Measurements from ENCODE around the gene SH3D19.
"Not testable (repeated sequence)": the region's sequence is repeated elsewhere in the genome, so short reads cannot be mapped to it uniquely, and the experiment has no call there.

SH3D19 gene

DNA sequence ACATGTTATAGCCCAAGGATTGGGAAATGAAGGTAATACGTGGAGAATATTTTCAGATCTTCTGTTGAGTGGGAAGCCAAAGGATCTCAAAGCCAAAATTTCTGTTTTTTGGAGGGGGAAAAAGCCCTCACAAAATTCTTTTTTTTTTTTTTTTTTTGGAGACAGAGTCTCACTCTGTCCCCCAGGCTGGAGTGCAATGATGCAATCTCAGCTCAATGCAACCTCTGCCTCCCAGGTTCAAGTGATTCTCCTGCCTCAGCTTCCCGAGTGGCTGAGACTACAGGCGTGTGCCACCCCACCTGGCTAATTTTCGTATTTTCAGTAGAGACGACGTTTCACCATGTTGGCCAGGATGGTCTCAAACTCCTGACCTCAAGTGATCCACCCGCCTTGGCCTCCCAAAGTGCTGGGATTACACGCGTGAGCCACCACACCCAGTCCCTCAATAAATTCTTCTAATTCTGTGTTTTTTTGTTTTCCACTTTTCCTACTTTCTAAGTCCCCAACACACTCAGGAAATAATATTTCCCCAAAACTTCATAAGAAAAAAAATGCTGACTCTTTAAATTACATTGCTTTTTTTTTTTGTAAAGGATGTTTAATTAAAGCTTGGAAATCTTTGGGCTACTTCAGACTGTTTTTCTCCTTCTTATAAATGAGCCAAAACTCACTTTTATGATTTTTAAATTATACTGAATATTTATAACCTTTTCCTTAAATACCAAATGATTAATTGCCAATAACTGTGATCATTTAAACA, 174.4 kb downstream of the SH3D19 start:
- DNase-seq (ENCODE audit: low spot score): no peak

DNA sequence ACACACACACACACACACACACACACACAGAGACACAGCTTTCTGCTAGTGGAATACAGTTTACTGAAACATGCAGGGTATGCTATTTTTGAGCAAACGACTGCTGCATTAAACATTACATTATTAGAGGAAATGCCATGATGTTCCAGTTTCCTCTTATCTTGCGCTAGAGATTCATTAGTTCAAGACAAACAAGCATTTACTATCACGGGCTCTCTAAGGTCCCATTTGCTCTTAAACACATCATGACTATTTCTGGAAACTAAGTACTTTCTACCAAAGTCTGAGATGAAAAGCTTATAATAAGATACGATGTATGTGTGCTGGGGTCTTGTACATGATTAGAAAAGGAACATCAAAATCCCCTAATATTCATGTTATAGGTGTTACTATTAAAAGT, 177.1 kb downstream of the SH3D19 start:
- no peak for DNase-seq (ENCODE audit: low spot score)

DNA sequence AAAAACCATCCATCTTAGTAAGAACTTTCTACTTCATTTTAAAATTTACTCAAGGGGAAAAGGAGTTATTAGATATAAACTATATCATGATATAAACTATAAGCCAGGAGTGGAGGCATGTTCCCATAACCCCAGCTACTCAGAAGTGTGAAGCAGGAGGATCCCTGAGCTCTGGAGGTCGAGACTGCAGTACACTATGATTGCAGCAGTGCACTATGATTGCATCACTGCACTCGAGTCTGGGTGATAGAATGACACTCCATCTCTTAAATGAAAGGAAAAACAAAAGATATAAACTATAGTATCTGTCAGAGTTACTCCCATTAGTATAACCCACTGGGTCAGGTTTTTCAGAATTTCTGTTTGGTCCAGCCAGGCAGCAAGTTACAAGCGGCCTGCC, 178.4 kb downstream of the SH3D19 start:
- no peak for DNase-seq (ENCODE audit: low spot score)

DNA sequence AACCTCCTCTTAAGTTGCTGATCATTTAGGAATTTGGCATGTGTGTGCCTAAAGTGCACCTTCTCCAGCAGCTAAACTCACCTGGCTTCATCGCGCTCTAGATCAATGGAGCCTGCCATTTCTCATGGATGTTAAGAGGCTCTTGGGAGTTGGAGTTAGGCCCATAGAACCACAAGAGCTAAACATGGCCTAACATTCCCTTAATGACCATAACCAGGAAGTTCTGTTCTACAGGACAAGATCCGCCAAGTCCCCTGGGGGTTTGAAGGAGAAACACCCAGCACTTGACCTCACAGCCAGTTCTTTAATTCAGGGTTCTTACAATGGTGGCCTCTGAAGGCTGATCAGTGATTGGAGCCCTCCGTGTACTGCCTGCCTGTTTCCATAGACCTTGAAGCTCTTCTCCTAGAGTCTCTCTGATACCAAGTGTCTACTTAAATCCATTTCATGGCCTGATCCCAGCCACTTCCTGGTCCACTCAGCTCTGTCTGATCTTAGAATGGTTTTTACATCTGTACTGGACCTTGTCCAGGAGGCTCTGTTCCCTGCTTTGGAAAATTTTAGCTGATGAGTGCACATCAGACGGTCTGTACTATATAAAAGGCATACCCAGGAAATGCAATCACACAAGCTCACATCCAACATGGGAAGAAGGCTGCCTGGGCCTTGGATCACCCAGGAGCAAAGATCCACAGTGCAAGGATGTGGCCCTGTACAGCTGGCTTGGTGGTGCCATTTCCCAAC, 180.9 kb downstream of the SH3D19 start:
- no peak for DNase-seq (ENCODE audit: low spot score)

DNA sequence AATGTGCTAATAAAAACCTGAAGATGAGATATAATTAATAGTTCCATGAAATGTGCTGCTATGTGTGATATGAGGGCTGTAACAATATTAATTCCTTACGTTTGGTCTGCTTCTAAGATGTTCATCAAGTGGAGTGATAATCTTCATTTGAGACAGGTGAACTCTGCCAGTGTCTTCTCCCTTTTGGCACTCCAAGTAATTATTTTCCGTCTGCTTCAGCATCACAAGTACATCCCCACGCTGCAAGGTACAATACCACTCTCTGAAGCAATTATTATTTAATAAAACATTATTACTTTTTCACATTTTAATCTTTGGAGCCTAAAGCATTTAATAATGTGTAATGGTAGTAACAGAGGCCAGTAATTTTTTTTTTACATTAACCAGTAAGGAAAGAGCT, 181.6 kb downstream of the SH3D19 start:
- no peak for DNase-seq (ENCODE audit: low spot score)

DNA sequence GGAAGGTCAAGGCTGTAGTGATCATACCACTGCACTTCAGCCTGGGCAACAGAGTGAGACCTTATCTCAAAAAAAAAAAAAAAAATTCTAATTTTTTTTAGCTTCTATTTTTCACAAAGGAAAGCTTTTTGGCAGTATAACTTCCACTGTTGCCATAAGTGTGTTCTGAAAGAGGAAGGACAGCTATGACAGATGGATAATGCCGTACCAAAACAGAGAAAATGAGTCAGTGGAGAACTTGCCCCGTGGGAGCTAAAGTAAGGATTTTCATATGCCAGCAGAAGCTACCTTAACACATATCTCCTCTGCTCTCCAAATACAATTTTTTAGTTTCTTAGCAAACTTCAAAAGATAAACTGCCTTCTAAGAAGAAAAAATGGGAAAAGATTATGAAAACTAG, 182.2 kb downstream of the SH3D19 start:
- DNase-seq (ENCODE audit: low spot score): no peak

DNA sequence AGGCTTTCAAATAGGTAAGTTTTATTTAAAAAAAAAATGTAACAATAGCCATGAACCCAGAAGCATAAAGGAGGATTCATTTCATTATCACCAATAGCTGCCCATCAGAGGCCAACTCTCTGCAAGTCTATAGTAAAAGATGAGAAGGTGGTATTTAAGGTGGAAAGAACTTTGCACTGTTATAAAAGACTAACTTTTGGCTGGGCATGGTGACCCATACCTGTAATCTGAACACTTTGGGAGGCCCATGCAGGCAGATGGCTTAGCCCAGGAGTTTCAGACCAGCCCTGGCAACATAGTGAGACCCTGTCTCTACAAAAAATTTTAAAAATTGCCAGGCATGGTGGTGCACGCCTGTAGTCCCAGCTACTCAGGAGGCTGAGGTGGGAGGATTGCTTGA, 182.6 kb downstream of the SH3D19 start:
- DNase-seq (ENCODE audit: low spot score): no peak

DNA sequence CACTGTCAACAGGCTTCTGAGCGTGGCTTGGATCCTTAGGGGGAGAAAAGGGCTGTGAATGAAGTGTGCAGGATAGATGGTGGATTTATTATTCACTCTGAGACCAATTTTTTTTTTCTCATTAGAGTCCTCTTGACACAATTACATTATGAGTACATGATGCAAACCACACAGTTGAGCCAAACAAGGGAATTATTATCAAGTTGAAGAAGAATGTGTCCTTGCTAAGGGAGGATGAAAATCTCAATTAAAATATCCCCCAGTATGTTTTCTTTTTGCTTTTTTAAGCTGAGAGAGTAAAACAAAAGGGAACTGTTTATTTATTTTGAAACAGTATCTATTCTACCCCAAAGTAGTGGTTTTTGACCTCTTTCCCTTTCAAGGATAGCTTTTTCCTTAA, 185.6 kb downstream of the SH3D19 start:
- no peak for DNase-seq (ENCODE audit: low spot score)

DNA sequence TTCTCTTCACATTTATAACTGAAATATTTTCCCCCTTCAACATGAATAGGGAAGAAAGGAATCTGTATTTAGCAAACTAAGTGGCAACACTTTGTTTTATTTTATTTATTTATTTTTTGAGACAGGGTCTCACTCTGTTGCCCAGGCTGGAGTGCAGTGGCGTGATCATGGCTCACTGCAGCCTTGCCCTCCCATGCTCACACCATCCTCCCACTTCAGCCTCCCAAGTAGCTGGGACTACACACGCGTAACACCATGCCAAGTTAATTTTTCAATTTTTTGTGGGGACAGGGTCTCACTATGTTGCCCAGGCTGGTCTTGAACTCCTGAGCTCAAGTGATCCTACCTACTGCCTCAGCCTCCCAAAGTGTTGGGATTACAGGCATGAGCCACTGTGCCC, 189.4 kb downstream of the SH3D19 start:
- DNase-seq (ENCODE audit: low spot score): not testable (repeated sequence)

DNA sequence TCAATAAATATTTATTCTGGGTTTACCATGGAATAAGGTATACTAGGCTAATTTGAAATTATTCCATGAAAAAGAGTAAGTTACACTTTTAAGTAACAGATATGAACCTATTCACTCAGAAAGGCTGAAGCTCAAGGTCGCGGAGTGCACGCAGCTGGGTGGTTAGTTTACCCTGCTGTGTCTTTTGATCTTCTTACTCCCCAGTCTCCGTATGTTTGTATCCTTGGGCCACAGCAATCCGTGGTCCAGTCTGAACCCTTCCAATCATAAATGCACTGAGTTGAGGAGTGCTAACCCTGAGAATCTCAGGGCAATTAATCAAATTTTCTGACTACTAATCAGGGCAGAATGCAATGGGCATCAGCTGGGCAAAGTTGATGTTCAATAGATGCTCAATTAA, 192.1 kb downstream of the SH3D19 start:
- DNase-seq (ENCODE audit: low spot score): no peak

DNA sequence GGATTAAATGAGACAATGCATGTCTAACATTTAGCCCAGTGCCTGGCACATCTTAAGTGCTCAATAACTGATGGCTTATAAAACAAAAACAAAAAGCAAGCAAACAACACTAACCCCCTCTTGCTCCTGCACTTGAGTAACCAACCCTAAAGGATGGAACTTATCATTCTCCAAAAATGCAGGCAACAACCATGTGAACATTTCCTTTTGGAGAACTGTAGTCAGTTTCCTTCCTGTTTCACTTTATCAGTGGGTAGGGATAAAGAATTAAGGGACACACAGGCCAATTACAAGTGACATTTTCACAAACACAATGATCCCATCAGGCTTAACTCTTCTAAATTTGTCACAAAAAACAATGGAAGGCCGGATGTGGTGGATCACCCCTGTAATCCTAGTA, 195.6 kb downstream of the SH3D19 start:
- no peak for DNase-seq (ENCODE audit: low spot score)

DNA sequence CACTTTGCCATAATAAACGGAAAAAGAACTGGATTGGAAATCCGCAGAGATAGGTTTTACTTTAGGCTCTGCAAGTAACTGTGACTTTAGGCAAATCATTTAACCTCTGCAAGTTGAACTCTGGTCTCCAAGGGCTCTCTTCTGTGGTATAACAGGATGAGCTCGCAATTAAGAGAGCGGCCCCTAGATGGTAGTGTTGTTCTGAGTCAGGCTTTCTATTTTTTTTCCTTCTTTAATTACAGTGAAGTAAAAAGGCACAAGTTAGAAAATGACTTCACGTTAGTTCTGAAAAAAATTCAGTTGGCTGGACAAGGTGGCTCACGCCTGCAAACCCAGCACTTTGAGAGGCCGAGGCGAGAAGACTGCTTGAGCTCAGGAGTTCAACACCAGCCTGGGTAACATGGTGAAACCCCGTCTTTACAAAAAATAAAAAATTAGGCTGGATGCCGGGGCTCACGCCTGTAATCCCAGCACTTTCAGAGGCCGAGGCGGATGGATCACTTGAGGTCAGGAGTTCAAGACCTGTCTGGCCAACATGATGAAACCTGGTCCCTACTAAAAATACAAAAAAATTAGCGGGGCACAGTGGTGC, 207.9 kb downstream of the SH3D19 start:
- DNase-seq (ENCODE audit: low spot score): peak; percentile 74

DNA sequence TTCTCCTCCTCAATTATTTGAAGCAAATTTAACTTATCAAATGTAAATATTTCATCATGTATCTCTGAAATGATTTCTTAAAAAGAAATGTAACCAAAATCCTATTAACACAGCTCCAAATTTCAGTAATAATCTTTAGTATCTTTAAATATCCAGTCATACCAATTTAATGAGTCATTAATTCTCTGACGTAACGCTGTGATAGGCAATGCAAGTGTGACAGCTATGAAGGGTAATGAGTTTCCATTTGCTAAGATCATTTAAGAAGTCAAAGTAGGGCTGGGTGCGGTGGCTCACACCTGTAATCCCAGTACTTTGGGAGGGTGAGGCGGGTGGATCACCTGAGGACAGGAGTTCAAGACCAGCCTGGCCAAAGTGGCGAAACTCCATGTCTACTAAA, 210.4 kb downstream of the SH3D19 start:
- DNase-seq (ENCODE audit: low spot score): no peak

DNA sequence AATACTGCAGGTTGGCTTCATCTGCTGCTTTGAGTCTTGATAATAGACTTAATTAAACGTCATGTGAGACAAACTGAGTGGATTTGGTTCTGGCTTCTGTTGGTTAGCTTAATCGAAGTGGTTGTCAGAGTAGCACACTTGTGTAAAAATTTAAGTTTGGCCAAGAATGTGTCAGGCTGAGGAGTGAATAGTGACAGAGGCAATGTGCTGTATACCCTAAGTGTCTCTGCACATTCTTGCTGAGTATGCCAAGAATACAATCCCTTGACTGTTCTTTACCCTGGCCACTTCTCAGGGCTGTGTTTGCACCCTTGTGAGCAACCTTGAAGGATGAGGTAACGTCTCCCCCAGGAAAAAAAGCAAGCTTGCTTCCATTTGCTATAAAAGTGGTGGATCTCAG, 211.1 kb downstream of the SH3D19 start:
- no peak for DNase-seq (ENCODE audit: low spot score)

DNA sequence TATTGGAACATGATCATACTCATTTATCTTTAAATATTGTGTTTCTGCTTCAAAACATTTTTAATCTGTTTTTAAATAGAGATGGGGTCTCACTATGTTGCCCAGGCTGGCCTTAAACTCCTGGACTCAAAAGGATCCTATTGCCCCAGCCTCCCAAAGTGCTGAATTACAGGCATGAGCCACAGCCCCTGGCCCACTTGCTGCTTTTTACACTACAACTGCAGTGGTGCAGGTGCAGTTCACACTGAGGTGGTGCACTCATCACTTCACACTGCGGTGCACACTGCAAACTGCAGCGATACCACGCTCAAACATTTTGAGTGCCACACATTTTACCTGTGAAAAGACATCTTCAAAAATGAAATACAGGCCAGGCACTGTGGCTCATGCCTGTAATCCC, 215.2 kb downstream of the SH3D19 start:
- no peak for DNase-seq (ENCODE audit: low spot score)

DNA sequence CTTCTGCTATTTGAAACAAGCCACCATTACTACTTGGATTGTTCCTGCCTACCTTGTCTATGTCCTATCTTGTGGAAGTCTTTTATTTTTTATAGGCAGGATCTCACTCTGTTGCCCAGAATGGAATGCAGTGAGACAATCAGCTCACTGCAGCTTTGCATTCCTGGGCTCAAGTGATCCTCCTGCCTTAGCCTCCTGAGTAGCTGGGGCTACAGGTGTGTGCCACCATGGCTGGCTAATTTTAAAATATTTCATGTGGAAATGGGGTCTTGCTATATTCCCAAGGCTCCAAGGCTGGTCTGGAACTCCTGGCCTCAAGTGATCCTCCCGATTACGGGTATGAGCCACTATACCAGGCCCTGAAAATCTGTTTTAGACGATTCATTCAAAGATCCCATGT, 218.3 kb downstream of the SH3D19 start:
- DNase-seq (ENCODE audit: low spot score): no peak

DNA sequence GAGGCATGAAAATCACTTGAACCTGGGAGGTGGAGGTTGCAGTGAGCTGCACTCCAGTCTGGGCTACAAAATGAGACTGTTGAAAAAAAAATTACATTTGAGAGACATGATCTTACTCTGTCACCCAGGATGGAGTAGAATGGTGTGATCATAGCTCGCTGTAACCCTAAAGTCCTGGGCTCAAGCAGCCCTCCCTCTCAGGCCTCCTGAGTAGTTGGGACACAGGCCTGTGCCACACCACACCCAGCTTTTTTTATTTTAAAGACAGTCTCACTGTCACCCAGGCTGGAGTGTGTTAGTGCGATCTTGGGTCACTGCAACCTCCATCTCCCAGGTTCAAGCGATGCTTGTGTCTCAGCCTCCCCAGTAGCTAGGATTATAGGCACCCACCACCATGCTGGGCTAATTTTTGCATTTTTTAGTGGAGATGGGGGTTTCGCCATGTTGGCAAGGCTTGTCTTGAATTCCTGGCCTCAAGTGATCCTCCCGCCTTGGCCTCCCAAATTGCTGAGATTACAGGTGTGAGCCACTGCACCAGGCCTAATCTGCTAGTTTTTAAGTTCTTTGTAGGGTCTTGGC, 219.9 kb downstream of the SH3D19 start:
- no peak for DNase-seq (ENCODE audit: low spot score)

DNA sequence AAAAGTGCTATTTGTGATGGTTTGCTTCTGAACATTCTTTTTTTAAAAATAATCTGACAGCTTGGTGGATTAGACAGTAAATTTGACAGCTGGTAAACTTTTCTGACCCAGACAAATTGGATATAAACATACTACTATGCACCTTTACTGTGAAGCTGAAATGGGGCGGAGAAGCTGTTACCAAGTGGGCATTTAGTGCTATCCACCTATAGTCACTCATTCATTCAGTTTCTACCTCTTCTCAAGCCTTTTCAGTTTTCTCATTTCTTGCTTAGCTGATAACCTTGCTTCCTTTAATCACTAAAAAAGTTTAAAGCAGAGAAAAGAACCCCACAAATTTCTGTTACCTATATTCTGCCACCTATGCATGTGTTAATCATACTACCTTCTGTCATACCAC, 220.8 kb downstream of the SH3D19 start:
- DNase-seq (ENCODE audit: low spot score): no peak

DNA sequence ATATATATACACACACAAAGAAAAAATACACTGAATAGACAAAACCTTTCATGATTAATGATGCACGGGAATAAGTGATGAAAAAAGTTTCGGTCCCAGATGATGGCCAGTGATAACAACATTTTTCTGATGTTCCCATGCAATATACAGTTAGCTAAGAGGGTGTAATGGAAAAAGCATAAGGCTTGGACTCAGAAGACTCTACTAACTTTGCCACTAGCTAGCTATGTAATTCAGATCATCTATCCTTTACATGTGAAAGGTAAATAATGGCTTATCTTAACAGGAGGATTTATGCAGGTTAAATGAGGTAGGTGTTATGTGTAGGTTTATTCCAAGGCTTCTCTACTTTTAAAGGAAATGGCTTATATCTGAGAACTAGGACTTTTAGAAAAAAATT, 221.6 kb downstream of the SH3D19 start:
- no peak for DNase-seq (ENCODE audit: low spot score)

DNA sequence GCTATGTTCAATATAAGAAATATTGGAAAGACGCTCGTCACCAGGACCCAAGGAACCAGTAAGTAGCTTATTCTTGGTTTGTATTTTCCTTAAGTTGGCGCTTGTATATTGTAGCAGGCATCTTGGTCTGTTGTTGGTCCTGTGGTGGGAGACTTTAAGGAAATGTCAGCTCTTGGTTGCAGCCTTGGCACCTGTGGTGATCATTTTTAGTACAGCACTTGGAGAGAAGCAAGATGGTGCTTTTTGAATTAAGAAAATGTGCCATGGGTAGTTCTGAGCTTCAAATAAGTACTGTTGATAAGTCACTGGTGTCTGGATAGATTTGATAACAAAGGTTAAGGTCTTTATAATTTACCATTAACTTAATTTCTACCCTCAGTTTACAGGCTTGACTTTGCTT, 224.9 kb downstream of the SH3D19 start:
- no peak for DNase-seq (ENCODE audit: low spot score)

DNA sequence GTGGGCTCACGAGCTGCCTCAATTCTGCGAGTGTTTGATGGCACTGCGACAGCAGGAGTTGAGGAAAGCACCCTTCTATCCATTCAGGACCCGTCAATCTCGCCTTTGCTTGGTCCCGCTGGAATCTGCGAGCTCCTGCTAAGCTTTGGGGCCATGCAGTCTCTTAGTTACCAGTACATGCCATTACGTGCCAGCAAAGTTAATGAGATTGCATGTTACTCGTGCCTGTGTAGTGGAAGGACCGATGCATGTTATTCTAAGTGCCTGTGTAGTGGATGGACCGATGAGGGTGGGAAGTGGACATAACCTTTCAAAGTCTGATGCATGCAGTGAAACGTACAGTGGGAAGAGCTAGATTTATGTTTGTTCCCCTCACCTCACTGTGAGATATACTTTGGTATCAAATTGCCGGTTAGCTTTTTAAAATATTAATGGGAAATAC, 225.4 kb downstream of the SH3D19 start:
- peak; percentile 52 for DNase-seq (ENCODE audit: low spot score)

DNA sequence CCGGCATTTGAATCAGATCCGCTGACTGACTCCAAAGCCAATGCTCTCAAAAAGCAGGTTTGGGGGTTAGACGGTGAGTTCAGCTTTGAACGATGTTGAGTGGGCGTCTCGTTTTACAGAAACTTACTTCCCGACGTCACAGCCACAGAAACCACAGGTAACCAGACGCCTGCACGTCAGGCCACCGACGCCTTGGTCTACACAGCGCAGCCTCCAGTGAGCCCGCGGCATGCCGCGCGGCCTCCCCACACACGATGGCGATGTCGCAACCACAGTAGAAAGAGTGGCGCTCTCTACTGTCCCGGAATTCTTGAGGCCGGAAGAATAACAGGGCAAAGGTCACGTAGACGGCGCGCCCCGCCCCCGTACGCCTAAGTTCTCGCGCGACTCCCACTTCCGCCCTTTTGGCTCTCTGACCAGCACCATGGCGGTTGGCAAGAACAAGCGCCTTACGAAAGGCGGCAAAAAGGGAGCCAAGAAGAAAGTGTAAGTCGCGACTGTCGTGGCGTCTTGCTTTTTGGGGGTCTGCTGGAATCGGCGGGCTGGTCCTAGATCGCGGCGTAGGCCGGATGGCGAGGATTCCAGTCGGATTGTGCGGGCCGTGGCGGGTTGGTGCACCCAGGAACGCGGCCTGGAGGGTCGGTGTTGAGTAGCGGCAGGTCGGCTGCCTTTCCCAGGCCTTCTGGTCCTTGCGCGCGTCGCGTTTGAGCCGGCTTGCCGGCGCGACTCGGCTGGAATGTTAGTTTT, 226.0 kb downstream of the SH3D19 start, which contains the start of gene RPS3A:
Gene RPS3A (plus strand): TSS at position 400 of the 747 bp plus-strand sequence. CDS start 25 bp downstream, at position 425.
- DNase-seq (ENCODE audit: low spot score): peak; percentile 94

Measured in AG08395 (cell line).